Measurements from ENCODE around the gene TMEM266.

GRCh38 chr15:76203346-76204108, 143.7 kb downstream of the TMEM266 start:
- TF ChIP-seq EP300 (IDR thresholded peaks at IDR 0.05), result no peak
- no peak for TF ChIP-seq CTCF (IDR thresholded peaks at IDR 0.05)

Data from stomach (tissue), 4 donors.